Measurements from ENCODE around the gene ICAM4. TPM values are rescaled to one million over a fixed set of nuclear protein-coding genes. Genes with fewer than 3 reads are reported as not detected.

ICAM4 gene
- total and polyA plus RNA-seq, 2 of the 8 experiments (the other 6 are each of a cell fraction or from before 2014, with no cell fraction given) = 1.5 to 4.1 TPM

- CTCF ChIA-PET (ENCODE audit: partially characterized antibody) = interaction anchor here (0.6 to 5.4 kb wide), 56 partner anchors 9 to 191 kb away, joined by 3 to 68 read pairs (median 4); partner anchors contain the start of genes ICAM1, ICAM4, ICAM5 and RAVER1
- TF ChIP-seq TAF1 (IDR thresholded peaks at IDR 0.05; ENCODE audit: low read depth, low read length) = no peak
- TF ChIP-seq SP2 (IDR thresholded peaks at IDR 0.05; ENCODE audit: low read length) = no peak
- no peak for TF ChIP-seq KDM1A (IDR thresholded peaks at IDR 0.05; ENCODE audit: borderline replicate concordance, low read length)
- TF ChIP-seq GABPA (IDR thresholded peaks at IDR 0.05; ENCODE audit: borderline replicate concordance, insufficient read depth, low read length) = no peak
- TF ChIP-seq RFX5 (IDR thresholded peaks at IDR 0.05; ENCODE audit: borderline replicate concordance, low read depth, low read length) = no peak
- TF ChIP-seq EZH2 (IDR thresholded peaks at IDR 0.05; ENCODE audit: low read depth, low read length, severe bottlenecking) = no peak
- TF ChIP-seq JUN (IDR thresholded peaks at IDR 0.05; ENCODE audit: low read depth, low read length) = no peak
- TF ChIP-seq EP300 (IDR thresholded peaks at IDR 0.05; ENCODE audit: borderline replicate concordance in 1 of 2, low read depth in 2 of 2, low read length in 2 of 2) = no peak
- no peak for TF ChIP-seq E2F6 (IDR thresholded peaks at IDR 0.05)
- TF ChIP-seq SAP30 (IDR thresholded peaks at IDR 0.05; ENCODE audit: insufficient read depth, insufficient replicate concordance, low read length) = no peak
- TF ChIP-seq TBP (IDR thresholded peaks at IDR 0.05; ENCODE audit: low read depth, low read length) = no peak
Observed at GRCh38 chr19:10258080-10258710, 28.6 kb upstream of the ICAM4 start.

More at GRCh38 chr19:10258080-10258710, 28.6 kb upstream of the ICAM4 start:
- H3K79me1 ChIP-seq (ENCODE audit: low read depth, low read length) = no peaks in the 10 kb centered on the region
- no peaks in the 10 kb centered on the region for H3K23me2 ChIP-seq (ENCODE audit: low read depth, low read length)
- 93% methylated on average over 18 of the region's 18 CpGs; no CpG with 5 or more reads in 1 of the 2 experiments for WGBS, 2 experiments (ENCODE audit: extremely low coverage in 1 of 2, insufficient coverage in 1 of 2, insufficient read length in 1 of 2, insufficient replicate concordance in 2 of 2, low coverage in 1 of 2, low lambda C conversion rate in 2 of 2, missing lambda C conversion rate in 1 of 2)
- 0 out of 4 replicates have a peak, but pooled peaks cover 0 to 4% of the 10 kb centered on the region in 2 experiments for H3K79me2 ChIP-seq (ENCODE audit: control insufficient read depth in 1 of 2, insufficient read depth in 2 of 2, low read length in 2 of 2)
- H3K27ac ChIP-seq (ENCODE audit: low read depth, low read length) = no peak overlapping the region
- H3K9ac ChIP-seq (replicated peaks in 1 of 4; ENCODE audit: extremely low read depth in 1 of 4, low read depth in 3 of 4, low read length in 3 of 4) = no peak overlapping the region
- no peak overlapping the region for H3K4ac ChIP-seq (replicated peaks; ENCODE audit: insufficient read length, low read depth, low read length)
- no peak overlapping the region for H2BK15ac ChIP-seq (ENCODE audit: low read length)
- H3K36me3 ChIP-seq (ENCODE audit: control insufficient read depth in 2 of 4, insufficient read depth in 4 of 4, low read length in 3 of 4) = peaks cover 4 to 26% (median 15%) of the 10 kb centered on the region in 4 experiments; a peak in 5 of 8 replicates
- no peak overlapping the region for H4K91ac ChIP-seq (replicated peaks; ENCODE audit: insufficient read length, low read length)
- H2AK5ac ChIP-seq (ENCODE audit: low read depth, low read length) = no peak overlapping the region
- peaks cover 0 to 6% of the 10 kb centered on the region in 2 experiments for H4K20me1 ChIP-seq (replicated peaks in 1 of 2; ENCODE audit: control insufficient read depth in 1 of 2, insufficient read depth in 2 of 2, low read length in 2 of 2)
- H3K27me3 ChIP-seq (replicated peaks in 1 of 4; ENCODE audit: control insufficient read depth in 3 of 4, extremely low read depth in 1 of 4, insufficient read depth in 3 of 4, low read length in 3 of 4) = no peaks in the 10 kb centered on the region
- H3K18ac ChIP-seq (ENCODE audit: extremely low read depth, low read length) = no peak overlapping the region
- no peaks in the 10 kb centered on the region for H3K9me3 ChIP-seq (ENCODE audit: insufficient read depth in 2 of 2, low read depth in 1 of 2, low read length in 1 of 2)
- no peak overlapping the region for H2AFZ ChIP-seq (ENCODE audit: low read length)
- H3K14ac ChIP-seq (ENCODE audit: insufficient read length) = no peak overlapping the region
- no peak overlapping the region for H2BK20ac ChIP-seq (ENCODE audit: low read length)
- H4K8ac ChIP-seq (ENCODE audit: extremely low read depth, insufficient read depth, low read length) = no peak overlapping the region; the same call in 1 of the 2 replicates
- H3K4me3 ChIP-seq (ENCODE audit: extremely low read depth in 1 of 4, insufficient read depth in 2 of 4, low read depth in 3 of 4, low read length in 4 of 4) = no peak overlapping the region
- H2BK12ac ChIP-seq (ENCODE audit: low read depth, low read length) = no peak overlapping the region
- no peak overlapping the region for H4K5ac ChIP-seq (ENCODE audit: insufficient read length, low read depth, low read length)
- no peak overlapping the region for H3K56ac ChIP-seq (replicated peaks; ENCODE audit: insufficient read length, low read depth, low read length)
- POLR2A ChIA-PET (ENCODE audit: partially characterized antibody) = interaction anchor here (0.7 to 3.2 kb wide), 11 partner anchors 10 to 145 kb away, joined by 3 to 18 read pairs (median 5); partner anchors contain the start of genes DNMT1, ICAM1 and RAVER1
- H2BK5ac ChIP-seq (ENCODE audit: low read depth, low read length) = no peak overlapping the region
- DNase-seq (ENCODE audit: low read depth in 1 of 2, low spot score in 2 of 2) (no peak), FAIRE-seq (no peak)
- H3K4me2 ChIP-seq (ENCODE audit: insufficient read depth in 1 of 2, low read depth in 2 of 2, low read length in 2 of 2) = no peak overlapping the region
- no peak overlapping the region for H2BK120ac ChIP-seq (replicated peaks; ENCODE audit: low read depth, low read length)
- no peak overlapping the region for H3K23ac ChIP-seq (ENCODE audit: insufficient read length)
- H3K4me1 ChIP-seq (replicated peaks in 1 of 4; ENCODE audit: control insufficient read depth in 3 of 4, insufficient read depth in 4 of 4, low read length in 3 of 4) = peaks cover 0 to 2% (median 0%) of the 10 kb centered on the region in 4 experiments; a peak in 2 of 7 replicates
